Mesenchymal stem cell (in vitro differentiated cells and primary cell): ENCODE data around the gene PINK1.

ENCODE experiments used
- DNase-seq: peaks from one replicate; pipeline ENCODE4 v3.0.0-alpha.2; 2013
- H2AFZ ChIP-seq: one replicate; pipeline ENCODE4 v1.6.1; 2013; ENCODE audit warnings: low read depth, mild to moderate bottlenecking, control low read depth, inconsistent platforms, low read length, moderate library complexity
- H2AK5ac ChIP-seq: 2 replicates; pipeline ENCODE4 v1.6.1; 2013; ENCODE audit warnings: low read length, moderate library complexity, mild to moderate bottlenecking, inconsistent platforms; ENCODE audit not compliant: severe bottlenecking
- H2BK120ac ChIP-seq: one replicate; pipeline ENCODE4 v1.6.1; 2013; ENCODE audit warnings: low read depth, mild to moderate bottlenecking, inconsistent platforms, low read length, moderate library complexity
- H2BK12ac ChIP-seq, 2 experiments: one replicate each; pipeline ENCODE4 v1.6.1; 2013; ENCODE audit warnings: inconsistent platforms in 2 of 2, low read length in 2 of 2, mild to moderate bottlenecking in 2 of 2, moderate library complexity in 2 of 2, control low read depth in 1 of 2
- H2BK15ac ChIP-seq: one replicate; pipeline ENCODE4 v1.6.1; 2013; ENCODE audit warnings: mild to moderate bottlenecking, low read depth, inconsistent platforms; ENCODE audit not compliant: poor library complexity, severe bottlenecking
- H2BK5ac ChIP-seq: 2 replicates; pipeline ENCODE4 v1.6.1; 2013; ENCODE audit warnings: low read depth, mild to moderate bottlenecking, low read length, control low read depth, inconsistent platforms; ENCODE audit not compliant: poor library complexity, severe bottlenecking
- H3K14ac ChIP-seq, 2 experiments: one replicate each; pipeline ENCODE4 v1.6.1; 2013; ENCODE audit warnings: inconsistent platforms in 2 of 2, low read length in 2 of 2, control low read depth in 1 of 2, mild to moderate bottlenecking in 1 of 2, moderate library complexity in 1 of 2
- H3K18ac ChIP-seq, 2 experiments: one replicate each; pipeline ENCODE4 v1.6.1; 2013; ENCODE audit warnings: inconsistent platforms in 2 of 2, low read length in 2 of 2, control low read depth in 1 of 2, low read depth in 1 of 2, mild to moderate bottlenecking in 1 of 2
- H3K23ac ChIP-seq, 2 experiments: one replicate each; pipeline ENCODE4 v1.6.1; 2013; ENCODE audit warnings: inconsistent platforms in 2 of 2, low read length in 2 of 2, mild to moderate bottlenecking in 2 of 2, moderate library complexity in 2 of 2, control low read depth in 1 of 2
- H3K27ac ChIP-seq: 2 replicates; pipeline ENCODE4 v1.5.1; 2013; ENCODE audit warnings: mild to moderate bottlenecking, moderate library complexity, low read length, control low read depth, inconsistent platforms; ENCODE audit not compliant: poor library complexity, severe bottlenecking
- H3K27me3 ChIP-seq, 2 experiments: 2 replicates each; pipeline versions ENCODE4 v1.6.1 to v1.7.0; 2013; ENCODE audit warnings: low read length in 2 of 2, mild to moderate bottlenecking in 2 of 2, moderate library complexity in 2 of 2, control low read depth in 1 of 2, inconsistent platforms in 1 of 2; ENCODE audit not compliant: control insufficient read depth in 1 of 2, insufficient read depth in 1 of 2
- H3K36me3 ChIP-seq, 2 experiments: 2 replicates each; pipeline versions ENCODE4 v1.6.1 to v1.7.0; 2013; ENCODE audit warnings: low read length in 2 of 2, control low read depth in 1 of 2, inconsistent platforms in 1 of 2, low read depth in 1 of 2, mild to moderate bottlenecking in 1 of 2; ENCODE audit not compliant: insufficient read depth in 2 of 2, control insufficient read depth in 1 of 2
- H3K4ac ChIP-seq, 2 experiments: one replicate each; pipeline ENCODE4 v1.6.1; 2013; ENCODE audit warnings: inconsistent platforms in 2 of 2, low read length in 2 of 2, mild to moderate bottlenecking in 2 of 2, moderate library complexity in 2 of 2, control low read depth in 1 of 2, low read depth in 1 of 2
- H3K4me1 ChIP-seq: 2 replicates; pipeline ENCODE4 v1.6.1; 2013; ENCODE audit warnings: low read depth, low read length, control low read depth; ENCODE audit not compliant: control insufficient read depth, insufficient read depth
- H3K4me2 ChIP-seq: 2 replicates; pipeline ENCODE4 v1.6.1; 2013; ENCODE audit warnings: low read length, mild to moderate bottlenecking, inconsistent platforms; ENCODE audit not compliant: poor library complexity, severe bottlenecking
- H3K4me3 ChIP-seq, 2 experiments: 2 replicates each; pipeline versions ENCODE4 v1.5.1 to v1.7.0; 2013; ENCODE audit warnings: low read length in 2 of 2, mild to moderate bottlenecking in 2 of 2, control low read depth in 1 of 2, low read depth in 1 of 2; ENCODE audit not compliant: insufficient read depth in 1 of 2
- H3K79me1 ChIP-seq: replicated peaks from 2 replicates; pipeline ENCODE4 v1.6.1; 2013; ENCODE audit warnings: mild to moderate bottlenecking, control low read depth, low read length, inconsistent platforms; ENCODE audit not compliant: poor library complexity, severe bottlenecking
- H3K9ac ChIP-seq: 2 replicates; pipeline ENCODE4 v1.7.0; 2013; ENCODE audit warnings: mild to moderate bottlenecking, low read length, moderate library complexity
- H3K9me3 ChIP-seq: 2 replicates; pipeline ENCODE4 v1.7.0; 2013; ENCODE audit warnings: mild to moderate bottlenecking, low read length; ENCODE audit not compliant: control insufficient read depth
- H4K8ac ChIP-seq: one replicate; pipeline ENCODE4 v1.6.1; 2013; ENCODE audit warnings: inconsistent platforms, mild to moderate bottlenecking, low read length, moderate library complexity
- H4K91ac ChIP-seq: one replicate; pipeline ENCODE4 v1.6.1; 2013; ENCODE audit warnings: mild to moderate bottlenecking, low read length, inconsistent platforms
- WGBS: methylation state at CpG from one replicate; pipeline ENCODE4 v1.1.7; 2013; ENCODE audit warnings: mixed read lengths; 5-methylcytosine and 5-hydroxymethylcytosine counted together

The PINK1 gene

GRCh38 chr1:20588634-20589225 lies 44.5 kb upstream of the PINK1 start, which contains the start of gene CDA:
TSS of gene CDA (plus strand) at chr1:20589097. CDS start at chr1:20589130, 33 bp downstream.
- Histone ChIP-seq H3K27me3 (no peaks in the 10 kb centered on the region), H3K9ac (peak within 1 kb of the TSS; percentile 49), H3K4me2 (peak within 1 kb of the TSS; percentile 67), H4K8ac (peak within 1 kb of the TSS; percentile 20), H3K36me3 (no peaks in the 10 kb centered on the region), H3K4me1 (peaks cover 16% of the 10 kb centered on the region), H2BK15ac (no peak within 1 kb of the TSS), H3K79me1 (no peaks in the 10 kb centered on the region), H3K23ac (peak within 1 kb of the TSS in 1 of 2 experiments; percentile 3), H2BK12ac (peak within 1 kb of the TSS; percentile 69 to 86), H3K14ac (peak within 1 kb of the TSS in 1 of 2 experiments; percentile 37), H3K18ac (peak within 1 kb of the TSS; percentile 8 to 40), H2BK5ac (no peak within 1 kb of the TSS), H3K9me3 (no peaks in the 10 kb centered on the region), H2AK5ac (no peak within 1 kb of the TSS), H3K27ac (no peak within 1 kb of the TSS), H4K91ac (peak within 1 kb of the TSS; percentile 14), H3K4ac (no peak within 1 kb of the TSS), H3K4me3 (peak within 1 kb of the TSS in 1 of 2 experiments; percentile 53), H2AFZ (peak within 1 kb of the TSS; percentile 21), H2BK120ac (no peak within 1 kb of the TSS)
- DNase-seq = no peak
- 39% methylated on average over 11 of the region's 11 CpGs for WGBS

DNA sequence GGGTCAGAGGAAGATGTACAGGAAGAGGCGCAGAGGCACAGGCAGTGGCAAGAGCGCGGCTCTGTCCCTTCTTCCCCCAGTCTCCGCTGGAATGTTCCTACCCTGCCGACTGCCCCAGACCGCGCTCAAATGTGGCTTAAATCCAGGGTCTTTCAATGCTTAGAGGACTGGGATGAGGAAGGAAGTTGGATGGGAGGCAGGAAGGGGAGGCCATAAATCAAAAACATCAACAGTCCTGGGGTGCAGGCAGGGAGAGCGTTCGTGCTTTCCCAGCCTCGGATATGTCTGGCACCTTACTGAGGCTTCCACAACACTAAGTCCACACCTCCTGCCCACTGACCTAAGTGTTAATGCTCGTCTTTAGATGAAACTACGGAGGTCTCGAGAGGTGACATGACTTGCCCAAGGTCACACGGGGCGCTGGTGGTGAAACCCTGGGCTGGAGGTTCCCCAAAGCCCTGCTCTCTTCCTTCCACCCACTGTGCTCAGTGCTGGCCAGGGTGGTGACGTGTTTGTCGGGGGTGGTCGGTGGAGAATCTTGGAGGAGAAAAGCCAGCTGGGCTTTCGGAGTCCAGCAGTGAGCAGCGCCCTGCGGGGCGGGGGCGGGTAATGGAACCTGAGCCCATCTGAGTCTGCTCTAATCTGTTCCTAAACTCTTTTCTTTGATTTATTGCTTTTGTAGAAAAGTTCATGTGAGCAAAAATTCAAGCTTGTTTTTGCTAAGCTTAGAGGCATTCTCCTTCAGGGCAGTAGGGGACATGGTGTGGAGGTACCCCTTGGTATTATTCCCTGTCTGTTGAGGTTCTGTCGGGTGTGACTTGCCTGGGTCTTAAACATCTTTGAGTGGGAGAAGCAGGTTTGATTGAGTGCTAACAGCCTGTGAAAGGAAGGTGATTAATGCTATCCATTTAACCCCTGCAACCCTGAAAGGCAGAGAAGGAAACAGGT lies 43.7 kb upstream of the PINK1 start:
- Histone ChIP-seq H3K4me1 (peaks cover 16% of the 10 kb centered on the region), H3K4me2 (peak overlapping the region; percentile 67), H3K27me3 (no peaks in the 10 kb centered on the region), H4K8ac (peak overlapping the region; percentile 20), H3K27ac (no peak overlapping the region), H3K23ac (no peak overlapping the region), H3K79me1 (no peaks in the 10 kb centered on the region), H2BK120ac (no peak overlapping the region), H2AK5ac (no peak overlapping the region), H2BK12ac (peak overlapping the region; percentile 69 to 86), H3K4me3 (peak overlapping the region in 1 of 2 experiments; percentile 53), H3K9me3 (no peaks in the 10 kb centered on the region), H2BK5ac (no peak overlapping the region), H3K14ac (peak overlapping the region in 1 of 2 experiments; percentile 37), H3K9ac (peak overlapping the region; percentile 49), H3K4ac (no peak overlapping the region), H3K36me3 (no peaks in the 10 kb centered on the region), H2AFZ (peak overlapping the region; percentile 21), H2BK15ac (no peak overlapping the region), H4K91ac (no peak overlapping the region), H3K18ac (peak overlapping the region; percentile 8 to 40)
- peak; percentile 67 for DNase-seq
- 19% methylated on average over 20 of the region's 24 CpGs for WGBS

- Histone ChIP-seq H4K91ac (no peak overlapping the region), H3K4me2 (no peak overlapping the region), H3K4me1 (peaks cover 16% of the 10 kb centered on the region), H3K9me3 (no peaks in the 10 kb centered on the region), H3K27ac (no peak overlapping the region), H2BK12ac (no peak overlapping the region), H3K9ac (peak overlapping the region; percentile 49), H2BK120ac (no peak overlapping the region), H3K18ac (no peak overlapping the region), H2BK15ac (no peak overlapping the region), H3K4me3 (peak overlapping the region in 1 of 2 experiments; percentile 53), H4K8ac (peak overlapping the region; percentile 20), H3K4ac (no peak overlapping the region), H3K27me3 (no peaks in the 10 kb centered on the region), H2AFZ (no peak overlapping the region), H3K36me3 (no peaks in the 10 kb centered on the region), H3K79me1 (no peaks in the 10 kb centered on the region), H2BK5ac (no peak overlapping the region), H3K14ac (peak overlapping the region in 1 of 2 experiments; percentile 13), H2AK5ac (no peak overlapping the region), H3K23ac (no peak overlapping the region)
- WGBS = 61% methylated on average over 6 of the region's 7 CpGs
- DNase-seq = peak; percentile 80
These were observed 42.9 kb upstream of the PINK1 start for GRCh38 chr1:20590306-20590777.

DNA sequence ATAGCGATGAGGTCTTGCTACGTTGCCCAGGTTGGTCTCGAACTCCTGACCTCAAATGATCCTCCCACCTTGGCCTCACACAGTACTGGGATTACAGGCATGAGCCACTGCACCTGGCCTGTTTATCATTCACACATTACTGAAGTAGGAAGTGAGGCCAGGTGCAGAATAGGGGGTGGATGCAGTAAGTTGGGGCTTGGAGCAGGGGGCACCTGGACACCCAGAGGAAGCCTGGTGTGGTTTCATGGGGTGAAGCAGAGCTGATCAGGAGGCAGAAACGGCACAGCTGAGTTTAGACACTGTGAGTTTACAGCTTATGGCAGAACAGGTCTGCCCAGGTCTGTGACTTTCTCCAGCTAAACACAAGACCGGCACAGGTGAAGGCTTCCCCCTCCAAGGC lies 39.5 kb upstream of the PINK1 start:
- H2BK120ac ChIP-seq = no peak overlapping the region
- WGBS = 91% methylated on average over 4 of the region's 5 CpGs

More for the DNA sequence above, 39.5 kb upstream of the PINK1 start:
- no peaks in the 10 kb centered on the region for H3K79me1 ChIP-seq
- no peak overlapping the region for H3K4me2 ChIP-seq
- no peak for DNase-seq
- H3K36me3 ChIP-seq = no peaks in the 10 kb centered on the region
- H3K18ac ChIP-seq = no peak overlapping the region
- no peak overlapping the region for H2AFZ ChIP-seq
- no peak overlapping the region for H3K23ac ChIP-seq
- no peak overlapping the region for H2BK12ac ChIP-seq
- H2BK15ac ChIP-seq = no peak overlapping the region
- H2BK5ac ChIP-seq = no peak overlapping the region
- no peak overlapping the region for H3K4me3 ChIP-seq
- H2AK5ac ChIP-seq = no peak overlapping the region
- no peak overlapping the region for H4K8ac ChIP-seq
- H3K14ac ChIP-seq = no peak overlapping the region
- no peaks in the 10 kb centered on the region for H3K27me3 ChIP-seq
- H4K91ac ChIP-seq = no peak overlapping the region
- no peak overlapping the region for H3K9ac ChIP-seq
- H3K4ac ChIP-seq = no peak overlapping the region
- no peaks in the 10 kb centered on the region for H3K9me3 ChIP-seq
- H3K4me1 ChIP-seq = peaks cover 14% of the 10 kb centered on the region
- no peak overlapping the region for H3K27ac ChIP-seq
